ENCODE data around the gene AGO3. TPM values are rescaled to one million over a fixed set of nuclear protein-coding genes. Genes with fewer than 3 reads are reported as not detected.

The AGO3 gene
- total RNA-seq, 4 donors from 2014 or later: 12.7 to 21.4 (median 18.1) TPM

- Histone ChIP-seq H3K27me3 (no peaks in the 10 kb centered on the region), H3K4me3 (no peak overlapping the region), H3K27ac (no peak overlapping the region), H3K36me3 (peaks cover 33% of the 10 kb centered on the region), H3K4me1 (no peaks in the 10 kb centered on the region), H3K9me3 (no peaks in the 10 kb centered on the region)
- TF ChIP-seq POLR2A (IDR thresholded peaks at IDR 0.05) (no peak), EP300 (IDR thresholded peaks at IDR 0.05) (no peak), CTCF (IDR thresholded peaks at IDR 0.05) (no peak)
- WGBS: 91% methylated on average over 3 of the region's 3 CpGs
- DNase-seq (ENCODE audit: low spot score in 2 of 2): no peak
Observed at GRCh38 chr1:36027766-36028165, 96.9 kb downstream of the AGO3 start.

- DNase-seq (ENCODE audit: low spot score in 2 of 2): no peak
- TF ChIP-seq POLR2AphosphoS5 (IDR thresholded peaks at IDR 0.05): no peak
- TF ChIP-seq CTCF (IDR thresholded peaks at IDR 0.05): no peak
- TF ChIP-seq EP300 (IDR thresholded peaks at IDR 0.05): no peak
- TF ChIP-seq POLR2A (IDR thresholded peaks at IDR 0.05): no peak
- no peaks in the 10 kb centered on the region for H3K4me1 ChIP-seq
- H3K9me3 ChIP-seq: no peaks in the 10 kb centered on the region
- 100% methylated on average over 2 of the region's 2 CpGs for WGBS
- peaks cover 53% of the 10 kb centered on the region for H3K36me3 ChIP-seq
- no peaks in the 10 kb centered on the region for H3K27me3 ChIP-seq
- H3K4me3 ChIP-seq: no peak overlapping the region
- no peak overlapping the region for H3K27ac ChIP-seq
Observed at GRCh38 chr1:36031441-36031840, 100.5 kb downstream of the AGO3 start.

DNA sequence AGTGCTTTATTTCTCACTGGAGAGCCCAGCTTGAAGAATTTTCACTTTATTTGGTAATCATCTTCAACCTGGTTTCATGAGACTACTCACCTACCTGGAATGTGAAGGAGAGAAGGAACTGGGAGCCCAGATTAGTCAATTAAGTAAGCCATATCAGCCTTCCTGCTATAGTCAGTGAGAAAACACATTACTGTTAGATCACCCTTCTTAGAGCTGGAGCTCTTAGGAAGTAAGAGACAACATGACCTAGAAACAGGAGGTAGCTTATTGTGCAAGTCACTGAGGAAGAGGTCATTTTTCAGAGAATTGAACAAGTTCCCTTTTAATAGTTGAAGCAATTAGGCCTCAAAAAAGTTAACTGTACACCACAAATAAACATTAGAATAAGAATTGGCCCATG, 103.8 kb downstream of the AGO3 start:
- no peak for DNase-seq (ENCODE audit: low spot score in 2 of 2)
- Histone ChIP-seq H3K27me3 (no peaks in the 10 kb centered on the region), H3K4me3 (no peak overlapping the region), H3K9me3 (no peaks in the 10 kb centered on the region), H3K27ac (no peak overlapping the region), H3K36me3 (peaks cover 53% of the 10 kb centered on the region), H3K4me1 (no peaks in the 10 kb centered on the region)
- TF ChIP-seq POLR2A (IDR thresholded peaks at IDR 0.05) (no peak), POLR2AphosphoS5 (IDR thresholded peaks at IDR 0.05) (no peak), EP300 (IDR thresholded peaks at IDR 0.05) (no peak), CTCF (IDR thresholded peaks at IDR 0.05) (no peak)

DNA sequence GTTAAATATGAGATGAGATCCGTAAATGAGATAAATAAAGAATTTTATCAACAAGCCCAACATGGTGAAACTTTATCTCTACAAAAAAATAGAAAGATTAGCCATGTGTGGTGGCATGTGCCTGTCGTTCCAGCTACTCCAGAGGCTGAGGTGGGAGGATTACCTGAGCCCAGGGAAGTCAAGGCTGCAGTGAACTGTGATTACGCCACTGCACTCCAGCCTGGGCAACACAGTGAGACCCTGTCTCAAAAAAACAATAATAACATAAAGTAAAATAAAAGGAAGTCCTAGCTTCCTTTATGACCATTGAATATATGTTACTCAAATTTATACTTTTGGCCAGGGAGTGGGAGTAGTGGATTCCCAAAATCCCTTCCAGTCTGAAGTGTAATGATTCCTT, 104.2 kb downstream of the AGO3 start:
- WGBS: 91% methylated on average over 3 of the region's 3 CpGs
- Histone ChIP-seq H3K36me3 (peaks cover 57% of the 10 kb centered on the region), H3K4me3 (no peak overlapping the region), H3K27ac (no peak overlapping the region), H3K27me3 (no peaks in the 10 kb centered on the region), H3K4me1 (no peaks in the 10 kb centered on the region), H3K9me3 (no peaks in the 10 kb centered on the region)
- DNase-seq (ENCODE audit: low spot score in 2 of 2): no peak
- no peak for TF ChIP-seq POLR2AphosphoS5 (IDR thresholded peaks at IDR 0.05)
- TF ChIP-seq POLR2A (IDR thresholded peaks at IDR 0.05): no peak
- no peak for TF ChIP-seq CTCF (IDR thresholded peaks at IDR 0.05)
- TF ChIP-seq EP300 (IDR thresholded peaks at IDR 0.05): no peak

- TF ChIP-seq EP300 (IDR thresholded peaks at IDR 0.05) (no peak), CTCF (IDR thresholded peaks at IDR 0.05) (no peak), POLR2A (IDR thresholded peaks at IDR 0.05) (no peak), POLR2AphosphoS5 (IDR thresholded peaks at IDR 0.05) (no peak)
- Histone ChIP-seq H3K36me3 (peaks cover 76% of the 10 kb centered on the region), H3K9me3 (no peaks in the 10 kb centered on the region), H3K27me3 (no peaks in the 10 kb centered on the region), H3K27ac (no peak overlapping the region), H3K4me3 (no peak overlapping the region), H3K4me1 (no peaks in the 10 kb centered on the region)
- 87% methylated on average over 2 of the region's 2 CpGs for WGBS
- DNase-seq (ENCODE audit: low spot score in 2 of 2): no peak
Observed at GRCh38 chr1:36040238-36040637, 109.3 kb downstream of the AGO3 start.

Measured in suprapubic skin (tissue), 4 donors.